ENCODE results near the gene MT4.

DNA sequence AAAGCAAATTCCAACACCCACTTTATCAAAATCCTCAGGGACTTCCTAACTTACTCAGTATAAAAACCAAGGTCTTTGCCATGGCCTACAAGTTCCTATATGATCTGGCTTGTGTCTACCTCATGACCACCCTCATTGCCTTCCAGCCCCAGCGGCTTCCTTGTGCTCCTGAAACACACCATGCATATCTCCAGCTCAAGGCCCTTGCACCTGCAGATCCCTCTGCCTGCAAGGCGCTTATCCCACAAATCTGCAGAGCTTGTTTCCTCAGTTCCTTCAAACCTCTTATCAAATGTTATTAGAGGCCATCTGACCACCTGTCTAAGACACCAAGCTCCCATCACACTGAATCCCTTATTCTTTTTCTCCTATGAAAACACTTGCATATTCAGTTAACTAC is 47.7 kb upstream of the MT4 start:
- TF ChIP-seq, protein P1, sequence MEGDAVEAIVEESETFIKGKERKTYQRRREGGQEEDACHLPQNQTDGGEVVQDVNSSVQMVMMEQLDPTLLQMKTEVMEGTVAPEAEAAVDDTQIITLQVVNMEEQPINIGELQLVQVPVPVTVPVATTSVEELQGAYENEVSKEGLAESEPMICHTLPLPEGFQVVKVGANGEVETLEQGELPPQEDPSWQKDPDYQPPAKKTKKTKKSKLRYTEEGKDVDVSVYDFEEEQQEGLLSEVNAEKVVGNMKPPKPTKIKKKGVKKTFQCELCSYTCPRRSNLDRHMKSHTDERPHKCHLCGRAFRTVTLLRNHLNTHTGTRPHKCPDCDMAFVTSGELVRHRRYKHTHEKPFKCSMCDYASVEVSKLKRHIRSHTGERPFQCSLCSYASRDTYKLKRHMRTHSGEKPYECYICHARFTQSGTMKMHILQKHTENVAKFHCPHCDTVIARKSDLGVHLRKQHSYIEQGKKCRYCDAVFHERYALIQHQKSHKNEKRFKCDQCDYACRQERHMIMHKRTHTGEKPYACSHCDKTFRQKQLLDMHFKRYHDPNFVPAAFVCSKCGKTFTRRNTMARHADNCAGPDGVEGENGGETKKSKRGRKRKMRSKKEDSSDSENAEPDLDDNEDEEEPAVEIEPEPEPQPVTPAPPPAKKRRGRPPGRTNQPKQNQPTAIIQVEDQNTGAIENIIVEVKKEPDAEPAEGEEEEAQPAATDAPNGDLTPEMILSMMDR (conservative IDR thresholded peaks at IDR 0.05) = no peak
- TF ChIP-seq EZH2 (IDR thresholded peaks at IDR 0.05; ENCODE audit: low read depth) = no peak
